Adrenal gland (tissue), 5 donors: Measurements from ENCODE around the gene C10orf95.

Experiments used
- POLR2A ChIP-seq, 2 donors: fragments of 450-650 bp; IDR thresholded peaks; one replicate each; pipeline ENCODE4 v1.6.1; 2017; ENCODE audit warnings: antibody characterized with exemption in 2 of 2, mild to moderate bottlenecking in 2 of 2, moderate library complexity in 1 of 2
- TF ChIP-seq, protein P1 (sequence below), 6 experiments: fragments of 450-650 bp in 4 of 6; fragments of 200-600 bp in 2 of 6; sonication (generic) in 1 of 6; IDR thresholded peaks; 1 replicate in 5 of 6; 2 replicates in 1 of 6; pipeline versions ENCODE4 v1.5.1 to v1.8.0; 2016 to 2021; ENCODE audit warnings: antibody characterized with exemption in 6 of 6, mild to moderate bottlenecking in 2 of 6, moderate library complexity in 1 of 6
- donor health status: DM: no; HTN: no; CAD: no.

DNA sequence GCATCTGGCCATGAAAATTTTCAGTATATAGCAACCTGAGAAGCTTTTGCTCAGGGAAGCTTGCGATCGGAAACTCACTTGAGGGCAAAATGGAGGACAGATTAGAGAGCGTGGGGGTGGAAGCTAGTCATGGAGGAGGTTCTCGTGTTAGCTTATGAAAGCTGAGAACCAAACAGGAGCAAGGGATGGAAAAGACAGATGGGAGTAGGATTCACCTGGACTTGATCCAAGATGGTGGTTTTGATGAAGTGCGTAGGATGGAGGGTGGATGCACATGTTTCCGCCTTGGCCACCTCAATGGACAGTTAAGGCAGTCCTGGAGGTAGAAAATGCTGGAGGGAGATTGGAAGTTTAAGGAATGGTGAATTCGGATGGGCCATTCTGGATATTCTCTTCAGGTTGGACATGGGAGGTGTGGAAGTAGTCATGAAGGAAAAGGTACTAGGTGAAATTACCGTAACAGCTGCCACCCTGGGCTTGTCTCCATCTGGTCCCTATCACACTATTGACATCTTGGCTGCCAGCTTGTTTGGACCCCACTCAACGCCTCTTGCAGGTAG lies 6.3 kb upstream of the C10orf95 start:
- TF ChIP-seq, protein P1, sequence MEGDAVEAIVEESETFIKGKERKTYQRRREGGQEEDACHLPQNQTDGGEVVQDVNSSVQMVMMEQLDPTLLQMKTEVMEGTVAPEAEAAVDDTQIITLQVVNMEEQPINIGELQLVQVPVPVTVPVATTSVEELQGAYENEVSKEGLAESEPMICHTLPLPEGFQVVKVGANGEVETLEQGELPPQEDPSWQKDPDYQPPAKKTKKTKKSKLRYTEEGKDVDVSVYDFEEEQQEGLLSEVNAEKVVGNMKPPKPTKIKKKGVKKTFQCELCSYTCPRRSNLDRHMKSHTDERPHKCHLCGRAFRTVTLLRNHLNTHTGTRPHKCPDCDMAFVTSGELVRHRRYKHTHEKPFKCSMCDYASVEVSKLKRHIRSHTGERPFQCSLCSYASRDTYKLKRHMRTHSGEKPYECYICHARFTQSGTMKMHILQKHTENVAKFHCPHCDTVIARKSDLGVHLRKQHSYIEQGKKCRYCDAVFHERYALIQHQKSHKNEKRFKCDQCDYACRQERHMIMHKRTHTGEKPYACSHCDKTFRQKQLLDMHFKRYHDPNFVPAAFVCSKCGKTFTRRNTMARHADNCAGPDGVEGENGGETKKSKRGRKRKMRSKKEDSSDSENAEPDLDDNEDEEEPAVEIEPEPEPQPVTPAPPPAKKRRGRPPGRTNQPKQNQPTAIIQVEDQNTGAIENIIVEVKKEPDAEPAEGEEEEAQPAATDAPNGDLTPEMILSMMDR (IDR thresholded peaks at IDR 0.05): no peak
- TF ChIP-seq POLR2A (IDR thresholded peaks at IDR 0.05): no peak
